Transverse colon (tissue), 4 donors: Measurements from ENCODE around the gene EIF3F. TPM values are rescaled to one million over a fixed set of nuclear protein-coding genes. Genes with fewer than 3 reads are reported as not detected.
A peak's percentile ranks its signal among the peaks of the same experiment; 100 is the strongest.

ENCODE experiments used
- DNase-seq: peaks from one replicate; pipeline ENCODE4 v3.0.0-alpha.2; 2019
- H3K27ac ChIP-seq, 4 donors: fragments of 200-600 bp; sonication (generic); 2 replicates each; pipeline ENCODE4 v1.5.1; 2016 to 2018; ENCODE audit warnings: inconsistent platforms in 4 of 4
- H3K27me3 ChIP-seq: fragments of 200-600 bp; sonication (generic); 2 replicates; pipeline ENCODE4 v1.5.1; 2017; ENCODE audit warnings: inconsistent platforms
- H3K36me3 ChIP-seq, 4 donors: fragments of 200-600 bp; sonication (generic); 2 replicates each; pipeline ENCODE4 v1.5.1; 2017 to 2019; ENCODE audit warnings: inconsistent platforms in 4 of 4
- H3K4me1 ChIP-seq, 4 donors: fragments of 200-600 bp; sonication (generic); 2 replicates each; pipeline ENCODE4 v1.5.1; 2017 to 2020; ENCODE audit warnings: inconsistent platforms in 4 of 4
- H3K4me3 ChIP-seq, 4 donors: fragments of 200-600 bp; sonication (generic); 1 replicate in 1 of 4; 2 replicates in 3 of 4; pipeline versions ENCODE4 v1.5.1 to v1.6.1; 2017 to 2019; ENCODE audit warnings: inconsistent platforms in 4 of 4
- H3K9me3 ChIP-seq, 2 donors: fragments of 200-600 bp; sonication (generic); 2 replicates each; pipeline ENCODE4 v1.5.1; 2017 to 2019; ENCODE audit warnings: inconsistent platforms in 2 of 2
- EP300 ChIP-seq: sonication (generic); formaldehyde crosslinking; IDR thresholded peaks from one replicate; pipeline ENCODE4 v1.6.1; 2017; ENCODE audit warnings: antibody characterized with exemption, low read depth
- POLR2A ChIP-seq: fragments of 450-650 bp; IDR thresholded peaks from one replicate; pipeline ENCODE4 v1.6.1; 2016; ENCODE audit warnings: antibody characterized with exemption, mild to moderate bottlenecking, moderate library complexity
- POLR2AphosphoS5 ChIP-seq, 3 donors: sonication (generic); formaldehyde crosslinking; IDR thresholded peaks; one replicate each; pipeline ENCODE4 v1.6.1; 2016; ENCODE audit warnings: antibody characterized with exemption in 3 of 3
- WGBS, 2 donors: methylation state at CpG; one replicate each; pipeline ENCODE4 v1.1.5; 2018; ENCODE audit warnings: low coverage in 1 of 2; 5-methylcytosine and 5-hydroxymethylcytosine counted together
- in situ Hi-C, 4 donors: fragments of 200-750 bp; cut with MboI; loops; one replicate each; pipeline versions ENCODE4 v1.15.0 to v1.15.1; 2017; ENCODE audit warnings: low sequenced_read_pairs in 3 of 4, low pct_ligation_motif_present in 1 of 4, low pct_unique_long_range_greater_than_20kb in 1 of 4
- intact Hi-C: fragments of 100-400 bp; cut with DNase I; formaldehyde crosslinking; loops from one replicate; pipeline ENCODE4 v1.15.1; 2023; ENCODE audit warnings: low total_unique reads
- total RNA-seq, 4 donors: library from RNA; depleted of rRNA; stranded (reverse); fragments of >200 nt; gene quantifications; one replicate each; pipeline ENCODE4 v1.1.0, GENCODE V29; 2016
- TF ChIP-seq, protein P1 (sequence below), 5 experiments: fragments of 200-600 bp in 3 of 5; fragments of 450-650 bp in 2 of 5; sonication (generic) in 3 of 5; IDR thresholded peaks; 1 replicate in 2 of 5; 2 replicates in 3 of 5; pipeline ENCODE4 v1.5.1; 2016 to 2017; ENCODE audit warnings: antibody characterized with exemption in 5 of 5, inconsistent platforms in 3 of 5, mild to moderate bottlenecking in 2 of 5, moderate library complexity in 1 of 5

Gene EIF3F
- total RNA-seq, 4 donors from 2014 or later = 103 to 873 (median 206) TPM

GRCh38 chr11:8019314-8020243 is 32.4 kb downstream of the EIF3F start:
- DNase-seq = no peak
- TF ChIP-seq POLR2A = no peak
- TF ChIP-seq, protein P1, sequence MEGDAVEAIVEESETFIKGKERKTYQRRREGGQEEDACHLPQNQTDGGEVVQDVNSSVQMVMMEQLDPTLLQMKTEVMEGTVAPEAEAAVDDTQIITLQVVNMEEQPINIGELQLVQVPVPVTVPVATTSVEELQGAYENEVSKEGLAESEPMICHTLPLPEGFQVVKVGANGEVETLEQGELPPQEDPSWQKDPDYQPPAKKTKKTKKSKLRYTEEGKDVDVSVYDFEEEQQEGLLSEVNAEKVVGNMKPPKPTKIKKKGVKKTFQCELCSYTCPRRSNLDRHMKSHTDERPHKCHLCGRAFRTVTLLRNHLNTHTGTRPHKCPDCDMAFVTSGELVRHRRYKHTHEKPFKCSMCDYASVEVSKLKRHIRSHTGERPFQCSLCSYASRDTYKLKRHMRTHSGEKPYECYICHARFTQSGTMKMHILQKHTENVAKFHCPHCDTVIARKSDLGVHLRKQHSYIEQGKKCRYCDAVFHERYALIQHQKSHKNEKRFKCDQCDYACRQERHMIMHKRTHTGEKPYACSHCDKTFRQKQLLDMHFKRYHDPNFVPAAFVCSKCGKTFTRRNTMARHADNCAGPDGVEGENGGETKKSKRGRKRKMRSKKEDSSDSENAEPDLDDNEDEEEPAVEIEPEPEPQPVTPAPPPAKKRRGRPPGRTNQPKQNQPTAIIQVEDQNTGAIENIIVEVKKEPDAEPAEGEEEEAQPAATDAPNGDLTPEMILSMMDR (IDR thresholded peaks at IDR 0.05) = no peak
- no peak for TF ChIP-seq POLR2AphosphoS5 (IDR thresholded peaks at IDR 0.05)
- no peak for TF ChIP-seq EP300
- Histone ChIP-seq H3K27ac (peak overlapping the region; percentile 75 to 91 (median 88)), H3K4me1 (peaks cover 0 to 23% (median 4%) of the 10 kb centered on the region in 4 donors), H3K9me3 (no peaks in the 10 kb centered on the region), H3K27me3 (peaks cover 50% of the 10 kb centered on the region), H3K36me3 (no peaks in the 10 kb centered on the region), H3K4me3 (peak overlapping the region; percentile 48 to 54 (median 53))
- WGBS, 2 donors = 0% methylated on average over 1 to 28 of the region's 84 CpGs
- intact Hi-C loops (no loop called here), in situ Hi-C loops (no loop called here)

- no peaks in the 10 kb centered on the region for H3K36me3 ChIP-seq
- peak overlapping the region in 3 of 4 donors; percentile 48 to 54 (median 53) for H3K4me3 ChIP-seq
- H3K27ac ChIP-seq = peak overlapping the region in 3 of 4 donors; percentile 87 to 91 (median 90)
- TF ChIP-seq POLR2AphosphoS5 (IDR thresholded peaks at IDR 0.05) (no peak), POLR2A (no peak), EP300 (no peak)
- TF ChIP-seq, protein P1 (IDR thresholded peaks at IDR 0.05) = no peak
- in situ Hi-C loops = no loop called here
- H3K9me3 ChIP-seq = no peaks in the 10 kb centered on the region
- WGBS, 2 donors = 58 to 61% methylated on average over 7 of the region's 7 CpGs
- peaks cover 50% of the 10 kb centered on the region for H3K27me3 ChIP-seq
- intact Hi-C loops = no loop called here
- no peak for DNase-seq
- H3K4me1 ChIP-seq = peaks cover 0 to 23% (median 4%) of the 10 kb centered on the region in 4 donors
Measured at GRCh38 chr11:8020244-8020597, 33.1 kb downstream of the EIF3F start.

DNA sequence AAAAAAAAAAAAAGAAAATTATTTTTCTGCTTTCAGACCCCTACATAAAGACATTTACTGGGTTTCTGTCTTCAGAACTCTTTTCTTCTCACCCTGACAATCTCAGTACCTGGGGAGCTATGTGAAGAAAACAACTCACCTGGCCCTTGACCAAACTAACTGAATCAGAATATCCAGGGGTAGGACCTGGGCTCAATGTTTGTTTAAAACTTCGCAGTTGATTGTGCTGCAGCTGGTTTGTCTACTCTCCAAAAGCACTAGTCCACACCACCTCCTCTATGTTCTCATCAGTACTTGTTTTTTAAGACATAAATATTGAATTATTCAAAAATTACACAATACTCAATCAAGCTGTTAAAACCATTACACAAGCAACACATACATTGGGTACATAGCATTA is 34.8 kb downstream of the EIF3F start:
- in situ Hi-C loops (no loop called here), intact Hi-C loops (no loop called here)
- peaks cover 49% of the 10 kb centered on the region for H3K27me3 ChIP-seq
- H3K4me3 ChIP-seq = no peak overlapping the region
- no peak for DNase-seq
- H3K27ac ChIP-seq = no peak overlapping the region
- 33 to 61% methylated on average over 1 of the region's 1 CpG for WGBS, 2 donors
- H3K4me1 ChIP-seq = peaks cover 0 to 23% (median 4%) of the 10 kb centered on the region in 4 donors
- no peaks in the 10 kb centered on the region for H3K36me3 ChIP-seq
- no peaks in the 10 kb centered on the region for H3K9me3 ChIP-seq
- no peak for TF ChIP-seq POLR2AphosphoS5 (IDR thresholded peaks at IDR 0.05)

GRCh38 chr11:8022876-8023275 is 35.7 kb downstream of the EIF3F start:
- TF ChIP-seq POLR2AphosphoS5 (IDR thresholded peaks at IDR 0.05) (no peak), POLR2A (no peak), EP300 (no peak)
- TF ChIP-seq, protein P1 (IDR thresholded peaks at IDR 0.05) = no peak
- intact Hi-C loops = no loop called here
- no peaks in the 10 kb centered on the region for H3K9me3 ChIP-seq
- no peak for DNase-seq
- peaks cover 0 to 20% (median 4%) of the 10 kb centered on the region in 4 donors for H3K4me1 ChIP-seq
- no peaks in the 10 kb centered on the region for H3K36me3 ChIP-seq
- no peak overlapping the region for H3K4me3 ChIP-seq
- H3K27me3 ChIP-seq = peaks cover 43% of the 10 kb centered on the region
- in situ Hi-C loops = no loop called here
- 71 to 77% methylated on average over 2 of the region's 2 CpGs for WGBS, 2 donors
- no peak overlapping the region for H3K27ac ChIP-seq
